OCI-M2 (cell line): Measurements from ENCODE around the gene PPM1H.
"Not testable (repeated sequence)": the region's sequence is repeated elsewhere in the genome, so short reads cannot be mapped to it uniquely, and the experiment has no call there.

Experiments
- DNase-seq: peaks from one replicate; lab custom pipeline; 2025; ENCODE audit not compliant: unreplicated experiment; lab: John Stamatoyannopoulos, UW

Gene PPM1H

GRCh38 chr12:62739266-62740015 is 195.5 kb downstream of the PPM1H start:
- DNase-seq: no peak

GRCh38 chr12:62738616-62739015 is 196.3 kb downstream of the PPM1H start:
- no peak for DNase-seq

- DNase-seq: no peak
Measured at GRCh38 chr12:62738105-62738504, 196.8 kb downstream of the PPM1H start.

- DNase-seq: no peak
Measured at GRCh38 chr12:62737615-62738014, 197.3 kb downstream of the PPM1H start.

GRCh38 chr12:62737188-62737587 is 197.8 kb downstream of the PPM1H start:
- DNase-seq: no peak

- no peak for DNase-seq
Measured at GRCh38 chr12:62736596-62736995, 198.4 kb downstream of the PPM1H start.

- no peak for DNase-seq
Measured at GRCh38 chr12:62732861-62733427, 202.0 kb downstream of the PPM1H start.

- DNase-seq: no peak
Measured at GRCh38 chr12:62731055-62731820, 203.7 kb downstream of the PPM1H start.

- DNase-seq: no peak
Measured at GRCh38 chr12:62730649-62731048, 204.3 kb downstream of the PPM1H start.

GRCh38 chr12:62729579-62730544 is 205.1 kb downstream of the PPM1H start:
- not testable (repeated sequence) for DNase-seq

GRCh38 chr12:62728741-62729140 is 206.2 kb downstream of the PPM1H start:
- DNase-seq: no peak

GRCh38 chr12:62726471-62726980 is 208.4 kb downstream of the PPM1H start:
- no peak for DNase-seq

- no peak for DNase-seq
Measured at GRCh38 chr12:62725781-62726180, 209.2 kb downstream of the PPM1H start.

GRCh38 chr12:62724947-62725451 is 210.0 kb downstream of the PPM1H start:
- DNase-seq: no peak

GRCh38 chr12:62724285-62724684 is 210.7 kb downstream of the PPM1H start:
- DNase-seq: no peak

- DNase-seq: no peak
Measured at GRCh38 chr12:62722971-62723680, 211.8 kb downstream of the PPM1H start.

GRCh38 chr12:62720661-62721330 is 214.2 kb downstream of the PPM1H start:
- no peak for DNase-seq

- no peak for DNase-seq
Measured at GRCh38 chr12:62720025-62720424, 214.9 kb downstream of the PPM1H start.

- no peak for DNase-seq
Measured at GRCh38 chr12:62718762-62719426, 216.1 kb downstream of the PPM1H start.
